NCI-H774 (cell line): Measurements from ENCODE around the gene CCDC78.
"Not testable (repeated sequence)": the region's sequence is repeated elsewhere in the genome, so short reads cannot be mapped to it uniquely, and the experiment has no call there.

Source experiments
- DNase-seq: peaks from one replicate; lab custom pipeline; 2025; lab: John Stamatoyannopoulos, UW

Gene CCDC78

DNA sequence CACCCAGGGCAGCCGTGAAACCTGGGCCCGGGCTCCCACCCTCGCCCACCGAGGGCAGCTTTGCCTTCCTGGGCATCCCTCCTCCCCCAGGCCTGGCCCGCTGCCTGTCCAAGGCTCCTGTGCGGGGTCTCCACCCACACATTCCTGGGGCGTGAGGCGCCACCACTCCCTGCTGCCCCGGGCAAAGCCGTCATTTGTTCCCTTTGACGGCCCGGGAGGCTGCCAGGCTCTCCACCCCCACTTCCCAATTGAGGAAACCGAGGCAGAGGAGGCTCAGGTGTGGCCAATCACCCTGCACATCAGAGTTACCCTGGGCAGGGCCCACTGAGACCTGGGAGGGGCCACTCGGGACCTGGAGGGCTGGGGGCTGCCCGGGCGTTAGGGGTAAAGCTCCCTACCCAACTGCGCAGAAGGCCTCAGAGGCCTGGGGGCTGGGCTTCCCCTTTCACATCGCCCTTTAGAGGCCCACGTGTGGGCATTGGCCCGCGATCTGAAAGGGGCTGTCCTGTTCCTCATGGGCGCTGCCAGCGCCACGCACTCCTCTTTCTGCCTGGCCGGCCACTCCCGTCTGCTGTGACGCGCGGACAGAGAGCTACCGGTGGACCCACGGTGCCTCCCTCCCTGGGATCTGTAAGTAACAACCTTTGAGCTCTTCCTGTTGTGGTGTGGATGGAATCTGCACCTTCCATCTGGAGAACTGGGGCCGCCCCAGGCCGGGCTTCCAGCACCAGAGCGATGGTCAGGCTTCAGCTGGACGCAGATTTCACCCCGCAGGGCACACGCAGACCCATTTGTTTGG is 34.5 kb upstream of the CCDC78 start, which contains the start of gene MSLN:
TSS of gene MSLN (plus strand) at position 190 of the 799 bp plus-strand sequence. CDS start 1,947 bp downstream, outside the sequence.
- DNase-seq = no peak

DNA sequence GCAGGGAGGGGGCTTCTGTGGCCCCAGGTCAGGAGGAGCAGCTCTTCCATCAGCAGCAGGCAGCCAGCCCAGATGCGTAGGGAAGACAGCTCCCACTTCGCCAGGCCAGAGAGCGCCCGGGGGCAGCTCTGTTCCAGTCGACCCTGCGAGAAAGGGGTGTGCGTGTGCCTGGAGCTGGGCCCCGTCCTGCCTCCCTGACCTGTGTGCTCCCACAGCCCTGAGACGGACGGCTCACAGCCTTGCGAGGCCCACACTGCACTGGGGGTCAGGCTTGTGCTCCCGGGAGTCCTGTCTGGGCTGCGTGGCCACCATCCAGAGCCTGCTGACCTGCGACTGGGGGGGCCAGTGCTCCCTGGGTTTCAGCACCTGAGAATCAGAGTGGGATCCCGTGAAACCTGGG is 33.8 kb upstream of the CCDC78 start:
- DNase-seq = no peak

- no peak for DNase-seq
Observed at GRCh38 chr16:759110-759910, 33.1 kb upstream of the CCDC78 start.

DNA sequence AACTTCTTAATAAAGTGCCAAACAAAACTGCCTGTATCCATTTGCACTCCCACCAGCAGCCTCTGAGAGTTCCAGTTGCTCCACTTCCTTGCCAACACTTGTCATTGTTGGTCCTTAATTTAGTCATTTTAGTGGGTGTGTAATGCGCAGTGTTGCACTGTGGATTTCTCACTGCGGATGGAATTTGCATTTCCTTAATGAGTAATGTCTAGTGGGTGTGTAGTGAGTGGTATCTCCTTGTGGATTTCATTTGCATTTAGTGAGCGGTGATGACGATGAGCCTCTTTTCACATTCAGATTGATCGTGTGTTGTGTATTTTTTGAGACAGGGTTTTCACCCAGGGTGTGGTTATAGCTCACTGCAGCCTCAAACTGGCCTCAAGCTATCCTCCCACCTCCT is 30.2 kb upstream of the CCDC78 start:
- no peak for DNase-seq

- no peak for DNase-seq
Observed at GRCh38 chr16:754656-755055, 28.4 kb upstream of the CCDC78 start.

DNA sequence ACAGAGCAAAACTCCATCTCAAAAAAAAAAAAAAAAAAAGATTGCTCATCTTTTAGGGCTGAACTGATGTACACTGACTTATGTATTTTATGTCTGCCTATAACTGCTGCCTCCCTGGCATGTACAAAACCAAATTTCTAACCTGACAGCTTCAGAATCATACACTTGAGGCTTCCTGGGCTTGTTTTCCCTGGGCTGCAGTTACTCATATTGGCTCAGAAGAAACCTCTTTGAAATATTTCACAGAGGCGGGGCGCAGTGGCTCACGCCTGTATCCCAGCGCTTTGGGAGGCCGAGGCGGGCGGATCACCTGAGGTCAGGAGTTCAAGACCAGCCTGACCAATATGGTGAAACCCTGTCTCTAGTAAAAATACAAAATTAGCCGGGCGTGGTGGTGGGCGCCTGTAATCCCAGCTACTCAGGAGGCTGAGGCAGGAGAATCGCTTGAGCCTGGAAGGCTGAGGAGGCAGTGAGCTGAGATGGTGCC is 27.9 kb upstream of the CCDC78 start:
- not testable (repeated sequence) for DNase-seq

- DNase-seq = no peak
Observed at GRCh38 chr16:752007-752312, 25.7 kb upstream of the CCDC78 start.

DNA sequence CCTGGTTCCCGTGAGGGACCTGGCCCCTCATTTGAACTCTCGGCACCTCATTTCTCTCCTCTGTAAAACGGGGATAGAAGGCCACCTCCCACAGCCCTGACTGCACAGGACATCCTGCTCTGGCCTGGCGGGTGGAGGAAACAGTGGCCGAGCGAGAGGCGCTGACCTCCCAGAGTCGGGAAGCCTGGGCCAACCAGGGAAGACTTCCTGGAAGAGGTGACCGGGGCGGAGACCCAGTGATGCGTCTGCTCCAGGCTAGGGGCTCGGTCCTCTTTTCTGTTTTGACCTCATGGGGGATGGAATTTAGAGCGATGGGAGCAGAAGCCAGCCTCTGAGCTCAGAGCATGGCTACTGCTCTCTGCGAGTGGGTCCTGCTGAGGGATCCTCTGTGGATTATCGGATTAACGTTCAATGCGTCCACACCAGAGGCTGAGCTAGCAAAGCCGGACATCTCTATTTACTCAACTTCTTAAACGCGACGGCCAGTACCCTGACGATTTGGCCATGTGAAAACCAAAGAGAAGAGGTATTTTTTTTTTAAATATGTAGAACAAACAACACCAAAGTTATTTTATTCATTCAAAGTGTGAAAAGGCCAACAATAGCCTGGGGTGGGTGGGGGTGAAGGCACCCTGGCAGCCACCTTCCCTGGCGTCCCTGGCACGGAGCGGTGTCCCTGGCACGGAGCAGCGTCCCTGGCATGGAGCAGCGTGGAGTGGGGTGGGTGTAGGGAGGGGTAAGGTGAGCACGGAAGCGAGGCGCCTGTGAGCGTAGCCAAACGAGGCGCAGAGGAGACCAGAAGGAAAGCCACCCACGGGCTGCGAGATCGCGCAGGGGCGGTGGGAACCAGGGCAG is 25.1 kb upstream of the CCDC78 start:
- no peak for DNase-seq

GRCh38 chr16:750485-750884 is 24.2 kb upstream of the CCDC78 start:
- no peak for DNase-seq

GRCh38 chr16:749010-749409 is 22.8 kb upstream of the CCDC78 start:
- no peak for DNase-seq

DNA sequence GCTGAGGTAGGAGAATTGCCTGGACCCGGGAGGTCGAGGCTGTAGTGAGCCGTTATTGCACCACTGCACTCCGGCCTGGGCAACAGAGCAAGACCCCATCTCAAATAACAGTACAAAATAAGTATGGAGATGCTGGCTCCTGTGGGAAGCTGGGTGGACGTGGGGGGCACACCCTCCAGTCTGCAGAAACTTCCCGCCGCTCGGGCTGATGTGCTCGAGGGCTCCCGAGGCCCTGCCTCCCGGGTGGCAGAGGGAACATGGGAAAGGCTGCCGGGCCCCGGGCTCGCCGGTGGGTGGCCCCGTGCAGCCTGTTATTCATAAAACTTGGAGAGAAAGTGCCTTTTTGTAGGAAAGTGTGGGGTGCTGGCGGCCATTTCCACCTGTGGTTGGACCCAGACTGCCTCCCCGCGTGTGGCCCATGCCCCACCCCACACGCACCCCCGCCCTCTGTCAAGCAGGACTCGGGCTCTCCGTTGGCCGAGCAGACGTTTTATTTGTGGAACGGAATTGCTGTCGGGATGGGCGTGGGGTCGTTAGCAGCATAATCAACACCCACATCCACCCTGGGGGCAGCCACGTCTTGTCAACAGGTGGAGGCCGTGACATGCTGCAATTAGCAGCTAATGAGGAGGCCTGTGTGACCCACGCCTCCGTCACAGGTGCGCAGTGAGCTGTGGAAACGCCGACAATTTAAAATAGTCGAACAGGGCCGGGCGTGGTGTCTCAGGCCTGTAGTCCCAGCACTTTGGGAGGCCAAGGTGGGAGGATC is 21.9 kb upstream of the CCDC78 start:
- no peak for DNase-seq

GRCh38 chr16:746637-747036 is 20.4 kb upstream of the CCDC78 start:
- no peak for DNase-seq

- no peak for DNase-seq
Observed at GRCh38 chr16:745739-746138, 19.5 kb upstream of the CCDC78 start.

DNA sequence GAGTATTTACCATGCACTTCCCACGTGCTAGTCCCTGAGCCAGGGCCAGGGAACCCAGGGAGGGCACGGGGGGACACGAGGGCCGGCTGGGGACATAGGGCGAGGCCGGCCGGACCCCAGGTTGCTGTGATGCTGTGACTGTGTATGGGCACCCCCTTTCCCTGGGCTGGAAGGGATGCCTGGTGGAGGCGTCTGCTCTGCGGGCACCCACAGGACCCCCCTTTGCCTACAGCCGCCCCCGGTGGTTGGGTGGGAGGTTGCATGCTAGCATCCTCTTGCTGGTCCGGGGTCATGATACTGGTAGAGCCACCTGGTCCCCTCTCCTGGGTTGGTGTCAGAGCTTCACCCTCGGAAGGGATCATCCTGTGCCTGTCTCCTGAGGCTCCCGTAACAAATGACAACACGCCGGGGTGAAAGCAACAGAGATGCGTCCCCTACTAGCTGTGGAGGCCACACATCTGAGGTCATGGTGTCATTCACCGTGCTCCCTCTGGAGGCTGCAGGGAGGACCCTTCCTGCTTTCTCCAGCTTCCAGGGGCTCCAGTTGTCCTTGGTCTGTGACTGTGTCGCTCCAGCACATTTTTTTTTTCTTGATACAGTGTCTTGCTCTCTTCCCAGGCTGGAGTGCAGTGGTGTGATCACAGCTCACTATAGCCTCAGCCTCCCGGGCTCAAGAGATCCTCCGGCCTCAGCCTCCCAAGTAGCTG is 17.7 kb upstream of the CCDC78 start:
- no peak for DNase-seq

- DNase-seq = not testable (repeated sequence)
Observed at GRCh38 chr16:742894-743293, 16.7 kb upstream of the CCDC78 start.

DNA sequence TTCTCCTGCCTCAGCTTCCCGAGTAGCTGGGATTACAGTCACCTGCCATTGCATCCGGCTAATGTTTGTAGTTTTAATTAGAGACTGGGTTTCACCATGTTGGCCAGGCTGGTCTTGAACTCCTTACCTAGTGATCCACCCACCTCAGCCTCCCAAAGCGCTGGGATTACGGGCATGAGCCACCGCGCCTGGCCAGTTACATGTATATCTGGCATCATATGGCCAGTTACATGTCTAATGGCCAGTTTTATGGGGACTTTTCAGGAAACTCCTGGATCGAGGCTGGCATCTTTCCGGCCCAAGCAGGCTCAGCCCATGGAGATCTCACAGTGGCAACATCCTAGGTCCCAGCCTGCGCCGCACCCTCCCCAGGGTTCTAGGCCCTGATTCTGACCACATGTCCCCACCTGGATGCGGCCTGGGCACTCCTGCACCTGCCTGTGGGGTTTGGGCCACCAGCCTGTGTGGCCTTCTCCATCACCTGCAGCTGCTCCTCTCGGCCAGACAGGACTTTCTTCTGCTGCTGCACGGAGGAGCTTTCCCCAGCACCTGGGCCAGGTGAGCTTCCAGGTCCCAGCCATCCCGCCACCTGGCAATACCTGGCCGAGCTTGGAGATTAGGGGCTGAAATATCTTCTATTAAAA is 15.9 kb upstream of the CCDC78 start:
- no peak for DNase-seq

DNA sequence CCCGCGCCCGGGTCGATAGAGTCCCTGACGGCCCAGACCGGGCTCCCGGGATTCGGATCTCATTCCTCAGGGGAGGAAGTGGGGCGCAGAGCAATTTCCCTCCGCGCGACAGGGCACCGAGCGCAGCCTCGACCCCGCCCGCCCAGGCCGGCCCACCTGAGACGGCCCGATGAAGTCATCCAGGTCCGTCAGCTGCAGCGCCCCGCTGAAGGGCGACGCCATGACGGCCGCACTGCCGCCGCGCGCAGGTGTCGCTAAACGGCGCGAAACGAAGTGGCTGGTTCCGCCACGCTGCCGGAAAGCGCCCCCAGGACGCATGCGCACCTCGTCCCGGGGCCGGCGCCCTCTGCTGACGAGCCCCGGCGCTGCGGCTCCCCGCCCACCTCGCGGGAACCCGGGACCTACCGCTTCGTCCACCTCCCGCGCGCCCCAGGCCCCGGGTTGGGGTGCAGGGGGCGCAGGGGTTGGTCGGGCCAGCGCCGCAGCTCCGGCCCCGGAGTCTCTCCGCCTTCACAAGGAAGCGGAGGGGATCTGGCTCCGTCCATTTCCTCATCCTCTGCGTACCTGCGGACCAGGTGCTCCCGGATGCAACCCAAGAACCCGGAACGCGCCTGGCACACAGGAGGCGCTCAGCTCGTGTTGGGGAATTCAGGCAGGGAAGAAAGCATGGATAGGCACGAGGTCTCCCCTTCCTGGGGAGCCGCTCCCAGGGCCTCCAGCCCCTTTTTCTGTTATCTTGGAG is 14.7 kb upstream of the CCDC78 start, which contains the start of gene CIAO3:
TSS of gene CIAO3 (minus strand) at position 234 of the 742 bp plus-strand sequence. CDS start at position 222, 12 bp downstream.
- peak; percentile 72 for DNase-seq

GRCh38 chr16:740459-740763 is 14.2 kb upstream of the CCDC78 start:
- no peak for DNase-seq

DNA sequence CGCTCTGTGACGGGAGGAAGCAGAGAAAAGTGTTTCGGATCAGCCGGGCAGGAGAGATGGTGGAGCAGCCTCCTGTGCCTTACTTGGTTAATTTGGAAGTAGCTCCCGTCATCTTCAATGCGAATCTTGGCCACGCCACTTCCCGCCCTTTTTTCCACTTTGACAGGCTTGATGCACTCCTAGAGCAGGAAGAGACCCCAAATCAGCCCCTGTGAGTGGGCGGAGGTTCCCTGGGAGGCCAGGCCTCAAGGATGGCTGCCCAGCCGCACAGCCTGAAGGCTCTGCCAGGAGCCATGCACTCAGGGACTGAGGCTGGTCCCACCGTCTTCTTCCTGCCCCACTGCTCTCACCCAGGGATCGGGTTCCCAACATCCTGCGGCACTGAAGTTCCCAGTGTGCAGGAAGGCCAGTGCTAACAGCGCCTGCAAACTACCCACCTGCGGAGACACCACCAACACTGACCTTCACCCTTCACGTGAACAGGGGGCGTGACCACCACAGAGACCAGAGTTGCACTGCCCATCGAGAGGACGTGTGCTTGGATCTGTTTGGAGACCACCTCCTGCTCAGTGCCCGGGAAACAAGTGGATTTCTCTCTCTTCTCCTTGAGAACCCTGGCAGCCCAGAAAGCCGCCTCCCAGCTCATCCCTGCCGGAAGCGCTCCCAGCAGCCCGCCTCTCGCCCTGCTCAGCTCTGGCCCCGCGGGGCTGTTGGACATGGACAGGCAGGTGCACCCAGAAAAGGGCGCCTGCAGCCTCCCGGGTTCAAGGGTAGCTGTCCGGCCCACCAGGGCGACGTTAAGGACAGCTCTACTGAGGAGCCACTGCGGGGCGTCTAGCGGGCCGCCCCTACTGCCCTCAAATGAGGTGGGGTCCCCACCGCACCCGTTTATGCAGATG is 13.6 kb upstream of the CCDC78 start:
- DNase-seq = no peak
